ENCODE data around the gene RBBP4.

DNA sequence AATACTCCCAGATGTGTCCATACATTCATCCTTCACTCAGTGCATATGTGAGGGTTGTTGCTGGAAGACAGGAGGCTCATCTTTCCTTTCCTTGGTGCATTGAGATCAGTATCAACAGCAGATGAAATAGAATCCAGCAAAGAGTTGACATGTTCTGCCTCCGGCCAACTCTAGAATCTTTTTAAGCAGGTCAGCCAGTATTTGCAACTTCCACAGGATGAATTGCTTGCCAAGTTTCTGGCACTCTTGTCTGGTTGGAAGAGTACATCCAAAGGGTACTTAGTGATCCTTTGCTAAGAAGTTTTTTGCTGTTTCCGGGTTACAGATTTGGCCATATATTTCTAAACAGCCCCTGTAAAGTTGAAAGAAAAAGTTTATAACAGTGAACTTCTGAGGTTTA lies 30.5 kb downstream of the RBBP4 start:
- TF ChIP-seq CTCF (IDR thresholded peaks at IDR 0.05; ENCODE audit: low read length) = no peak
- no peak for TF ChIP-seq EZH2 (optimal IDR thresholded peaks at IDR 0.05; ENCODE audit: low read depth, low read length)
- no peak for TF ChIP-seq EZH2phosphoT487 (IDR thresholded peaks at IDR 0.05; ENCODE audit: low read length)
